BLaER1 treated with 17β-estradiol and CSF1 and Interleukin-3, amounts not matched to agents 10 nM and 100 nM (cell line): ENCODE data around the gene HOXB1.

ENCODE experiments used
- H3K27ac ChIP-seq, 11 experiments: shearing (Covaris generic); formaldehyde crosslinking; 2 replicates each; pipeline ENCODE4 v1.8.1; 2022
- H3K27me3 ChIP-seq, 11 experiments: shearing (Covaris generic); formaldehyde crosslinking; 2 replicates each; pipeline ENCODE4 v1.8.1; 2022
- H3K36me3 ChIP-seq, 11 experiments: shearing (Covaris generic); formaldehyde crosslinking; 2 replicates each; pipeline ENCODE4 v1.8.1; 2022
- H3K4me1 ChIP-seq, 10 experiments: shearing (Covaris generic); formaldehyde crosslinking; 2 replicates each; pipeline ENCODE4 v1.8.1; 2022
- H3K4me2 ChIP-seq, 11 experiments: shearing (Covaris generic); formaldehyde crosslinking; 2 replicates each; pipeline ENCODE4 v1.8.1; 2022
- H3K4me3 ChIP-seq, 10 experiments: shearing (Covaris generic); formaldehyde crosslinking; 2 replicates each; pipeline ENCODE4 v1.8.1; 2022
- H3K9ac ChIP-seq, 11 experiments: shearing (Covaris generic); formaldehyde crosslinking; 2 replicates each; pipeline ENCODE4 v1.8.1; 2022
- H3K9me3 ChIP-seq, 11 experiments: shearing (Covaris generic); formaldehyde crosslinking; replicated peaks in 1 of 11; 2 replicates each; pipeline ENCODE4 v1.8.1; 2022
- H4K20me1 ChIP-seq, 11 experiments: shearing (Covaris generic); formaldehyde crosslinking; 2 replicates each; pipeline ENCODE4 v1.8.1; 2022
- Cebpa-rat ChIP-seq, 11 experiments: shearing (Covaris generic); IDR thresholded peaks; 2 replicates each; pipeline ENCODE4 v1.8.1; 2022

The HOXB1 gene

GRCh38 chr17:48568499-48569239 is 37.9 kb upstream of the HOXB1 start:
- TF ChIP-seq Cebpa-rat (IDR thresholded peaks at IDR 0.05) = no peak
- no peaks in the 10 kb centered on the region for H3K4me1 ChIP-seq
- H3K9ac ChIP-seq = no peak overlapping the region
- H4K20me1 ChIP-seq = peaks cover 0 to 87% (median 51%) of the 10 kb centered on the region in 11 experiments; a peak in 16 of 22 replicates
- H3K9me3 ChIP-seq = no peaks in the 10 kb centered on the region
- no peaks in the 10 kb centered on the region for H3K36me3 ChIP-seq
- no peak overlapping the region for H3K27ac ChIP-seq
- peaks cover 99 to 100% (median 100%) of the 10 kb centered on the region in 11 experiments for H3K27me3 ChIP-seq
- no peak overlapping the region for H3K4me3 ChIP-seq
- H3K4me2 ChIP-seq = no peak overlapping the region

- no peaks in the 10 kb centered on the region for H3K4me1 ChIP-seq
- H3K27ac ChIP-seq = no peak overlapping the region
- no peaks in the 10 kb centered on the region for H3K36me3 ChIP-seq
- TF ChIP-seq Cebpa-rat (IDR thresholded peaks at IDR 0.05) = no peak
- peaks cover 99 to 100% (median 100%) of the 10 kb centered on the region in 11 experiments for H3K27me3 ChIP-seq
- H4K20me1 ChIP-seq = peaks cover 0 to 83% (median 42%) of the 10 kb centered on the region in 11 experiments; a peak in 16 of 22 replicates
- H3K9ac ChIP-seq = no peak overlapping the region
- no peaks in the 10 kb centered on the region for H3K9me3 ChIP-seq
- H3K4me3 ChIP-seq = no peak overlapping the region
- no peak overlapping the region for H3K4me2 ChIP-seq
Measured at GRCh38 chr17:48567646-48568354, 37.0 kb upstream of the HOXB1 start.

GRCh38 chr17:48567209-48567608 is 36.4 kb upstream of the HOXB1 start:
- Histone ChIP-seq H3K4me1 (no peaks in the 10 kb centered on the region), H3K27me3 (peaks cover 99 to 100% (median 100%) of the 10 kb centered on the region in 11 experiments)

GRCh38 chr17:48566717-48567116 is 35.9 kb upstream of the HOXB1 start:
- Histone ChIP-seq H3K27ac (no peak overlapping the region), H3K36me3 (no peaks in the 10 kb centered on the region), H4K20me1 (peaks cover 0 to 76% (median 33%) of the 10 kb centered on the region in 11 experiments; a peak in 16 of 22 replicates), H3K4me2 (no peak overlapping the region), H3K4me1 (no peaks in the 10 kb centered on the region), H3K9ac (no peak overlapping the region), H3K27me3 (peaks cover 99 to 100% (median 100%) of the 10 kb centered on the region in 11 experiments), H3K9me3 (no peaks in the 10 kb centered on the region), H3K4me3 (no peak overlapping the region)
- TF ChIP-seq Cebpa-rat (IDR thresholded peaks at IDR 0.05) = no peak

More at GRCh38 chr17:48567209-48567608, 36.4 kb upstream of the HOXB1 start:
- no peaks in the 10 kb centered on the region for H3K36me3 ChIP-seq
- no peak overlapping the region for H3K4me2 ChIP-seq
- no peak overlapping the region for H3K27ac ChIP-seq
- H3K9me3 ChIP-seq = no peaks in the 10 kb centered on the region
- H3K9ac ChIP-seq = no peak overlapping the region
- H3K4me3 ChIP-seq = no peak overlapping the region
- TF ChIP-seq Cebpa-rat (IDR thresholded peaks at IDR 0.05) = no peak
- H4K20me1 ChIP-seq = peaks cover 0 to 79% (median 36%) of the 10 kb centered on the region in 11 experiments; a peak in 16 of 22 replicates

- peaks cover 97 to 100% (median 100%) of the 10 kb centered on the region in 11 experiments for H3K27me3 ChIP-seq
- no peaks in the 10 kb centered on the region for H3K9me3 ChIP-seq
- H3K4me3 ChIP-seq = no peak overlapping the region
- H3K36me3 ChIP-seq = no peaks in the 10 kb centered on the region
- TF ChIP-seq Cebpa-rat (IDR thresholded peaks at IDR 0.05) = no peak
- no peak overlapping the region for H3K4me2 ChIP-seq
- no peaks in the 10 kb centered on the region for H3K4me1 ChIP-seq
- H4K20me1 ChIP-seq = peaks cover 0 to 70% (median 31%) of the 10 kb centered on the region in 11 experiments; a peak in 16 of 22 replicates
- H3K9ac ChIP-seq = no peak overlapping the region
- H3K27ac ChIP-seq = no peak overlapping the region
Measured at GRCh38 chr17:48565925-48566710, 35.3 kb upstream of the HOXB1 start.

- no peak overlapping the region for H3K27ac ChIP-seq
- no peaks in the 10 kb centered on the region for H3K4me1 ChIP-seq
- no peak overlapping the region for H3K4me2 ChIP-seq
- peaks cover 97 to 100% (median 100%) of the 10 kb centered on the region in 11 experiments for H3K27me3 ChIP-seq
- H3K36me3 ChIP-seq = no peaks in the 10 kb centered on the region
- H4K20me1 ChIP-seq = peaks cover 0 to 66% (median 24%) of the 10 kb centered on the region in 11 experiments; a peak in 13 of 22 replicates
- no peak for TF ChIP-seq Cebpa-rat (IDR thresholded peaks at IDR 0.05)
- H3K9me3 ChIP-seq = no peaks in the 10 kb centered on the region
- H3K9ac ChIP-seq = no peak overlapping the region
- H3K4me3 ChIP-seq = no peak overlapping the region
Measured at GRCh38 chr17:48565022-48565554, 34.3 kb upstream of the HOXB1 start.

GRCh38 chr17:48564188-48565021 is 33.6 kb upstream of the HOXB1 start:
- Histone ChIP-seq H3K36me3 (no peaks in the 10 kb centered on the region), H3K27ac (no peak overlapping the region), H3K9ac (no peak overlapping the region), H3K9me3 (no peaks in the 10 kb centered on the region), H3K4me2 (no peak overlapping the region), H3K27me3 (peaks cover 97 to 100% (median 100%) of the 10 kb centered on the region in 11 experiments), H3K4me1 (no peaks in the 10 kb centered on the region), H4K20me1 (peaks cover 0 to 69% (median 26%) of the 10 kb centered on the region in 11 experiments; a peak in 12 of 22 replicates), H3K4me3 (no peak overlapping the region)
- no peak for TF ChIP-seq Cebpa-rat (IDR thresholded peaks at IDR 0.05)

GRCh38 chr17:48563867-48564187 is 33.0 kb upstream of the HOXB1 start:
- Histone ChIP-seq H3K4me3 (no peak overlapping the region), H3K9ac (no peak overlapping the region), H3K36me3 (no peaks in the 10 kb centered on the region), H3K27ac (no peak overlapping the region), H3K4me2 (no peak overlapping the region), H3K4me1 (no peaks in the 10 kb centered on the region), H3K27me3 (peaks cover 97 to 100% (median 100%) of the 10 kb centered on the region in 11 experiments), H3K9me3 (no peaks in the 10 kb centered on the region), H4K20me1 (peaks cover 0 to 71% (median 26%) of the 10 kb centered on the region in 11 experiments; a peak in 13 of 22 replicates)
- TF ChIP-seq Cebpa-rat (IDR thresholded peaks at IDR 0.05) = no peak
